Activated T-cell treated with anti-CD3 and anti-CD28 coated beads, Interleukin-2, amount 50 U/mL, for 72 hours (primary cell): ENCODE data around the gene C6orf62. TPM values are rescaled to one million over a fixed set of nuclear protein-coding genes. Genes with fewer than 3 reads are reported as not detected.
"Not testable (repeated sequence)": the region's sequence is repeated elsewhere in the genome, so short reads cannot be mapped to it uniquely, and the experiment has no call there.

Source experiments
- ATAC-seq, 2 donors: fragments of 150-1000 bp; cut with Tn5 transposase; replicated peaks in 1 of 2; 2 replicates each; pipeline ENCODE4 v1.10.0; 2021; ENCODE audit warnings: moderate library complexity in 2 of 2, mild to moderate bottlenecking in 1 of 2
- DNase-seq, 2 donors: peaks; one replicate each; pipeline ENCODE4 v3.0.0; 2021 to 2022; ENCODE audit warnings: mixed read lengths in 1 of 2
- H3K27ac Mint-ChIP-seq: one replicate; pipeline ENCODE4 v1.8.0; 2022; ENCODE audit warnings: mild to moderate bottlenecking, moderate library complexity, mixed read lengths
- H3K27me3 Mint-ChIP-seq: one replicate; pipeline ENCODE4 v1.8.0; 2022; ENCODE audit warnings: low read depth, mixed read lengths
- H3K36me3 Mint-ChIP-seq, 2 donors: one replicate each; pipeline ENCODE4 v1.8.0; 2022; ENCODE audit warnings: mixed read lengths in 2 of 2, mild to moderate bottlenecking in 1 of 2; ENCODE audit not compliant: insufficient read depth in 2 of 2
- H3K4me1 Mint-ChIP-seq: one replicate; pipeline ENCODE4 v1.8.0; 2022; ENCODE audit warnings: low read depth, mixed read lengths
- H3K4me3 Mint-ChIP-seq, 2 donors: one replicate each; pipeline ENCODE4 v1.8.0; 2022; ENCODE audit warnings: mild to moderate bottlenecking in 2 of 2, mixed read lengths in 2 of 2, moderate library complexity in 2 of 2
- H3K9me3 Mint-ChIP-seq, 2 donors: one replicate each; pipeline ENCODE4 v1.8.0; 2022; ENCODE audit warnings: mixed read lengths in 2 of 2
- total RNA-seq, 2 donors: library from RNA; stranded (reverse); gene quantifications; one replicate each; pipeline ENCODE4 v1.2.3, GENCODE V29; 2022

Gene C6orf62
- 100 to 1,000 TPM; 181 to 194 TPM for total RNA-seq

DNA sequence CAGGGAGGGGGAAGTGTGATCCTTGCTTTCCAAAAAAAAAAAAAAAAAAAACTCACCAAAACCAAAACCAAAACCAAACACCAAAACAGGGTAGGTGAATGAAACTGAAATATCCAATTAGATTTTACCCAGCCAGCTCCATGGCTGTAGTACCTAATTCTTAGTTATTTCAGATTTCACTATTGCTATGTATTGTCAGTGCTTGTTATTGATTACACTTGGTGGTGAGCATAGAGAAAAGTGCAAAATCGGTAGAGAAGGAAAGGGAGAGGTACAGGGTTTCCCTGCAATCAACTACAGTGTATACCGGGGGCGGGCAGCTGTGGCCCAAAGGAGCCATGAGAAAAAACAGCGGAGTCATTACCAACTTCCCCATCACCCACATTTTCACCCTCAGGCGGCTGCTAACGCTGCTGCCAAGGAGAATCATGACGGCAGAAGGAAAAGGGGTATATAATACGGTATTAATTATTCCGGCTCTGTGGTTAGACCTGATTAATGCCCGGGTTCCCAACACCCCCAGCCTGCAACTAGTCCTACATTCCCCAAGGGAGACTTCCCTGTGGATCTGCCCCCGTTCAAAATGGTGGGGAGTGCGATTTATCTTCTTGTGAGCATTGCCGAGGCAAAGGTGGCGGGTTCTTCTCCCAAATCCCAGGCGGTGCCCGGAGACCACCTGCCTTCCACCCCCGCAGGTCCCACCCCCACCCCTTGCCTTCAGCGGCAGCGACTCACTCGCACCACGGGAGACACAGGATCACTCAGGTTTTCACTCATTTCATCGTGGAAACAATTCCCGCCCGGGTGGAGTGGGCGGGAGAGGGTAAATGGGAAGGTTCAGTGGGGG, at the start of gene C6orf62:
C6orf62 (minus strand) TSS at position 30 of the 847 bp plus-strand sequence. CDS start 486 bp downstream, outside the sequence.
- peak; percentile 72 to 74 for DNase-seq
- H3K9me3 Mint-ChIP-seq = no peaks in the 10 kb centered on the region
- peak within 1 kb of the TSS; percentile 95 to 100 for H3K4me3 Mint-ChIP-seq
- H3K27me3 Mint-ChIP-seq = no peaks in the 10 kb centered on the region
- peak within 1 kb of the TSS; percentile 99 for H3K27ac Mint-ChIP-seq
- peaks cover 57% of the 10 kb centered on the region for H3K4me1 Mint-ChIP-seq
- H3K36me3 Mint-ChIP-seq = peaks cover 14 to 39% of the 10 kb centered on the region in 2 donors
- peak; percentile 16 to 22 for ATAC-seq

DNA sequence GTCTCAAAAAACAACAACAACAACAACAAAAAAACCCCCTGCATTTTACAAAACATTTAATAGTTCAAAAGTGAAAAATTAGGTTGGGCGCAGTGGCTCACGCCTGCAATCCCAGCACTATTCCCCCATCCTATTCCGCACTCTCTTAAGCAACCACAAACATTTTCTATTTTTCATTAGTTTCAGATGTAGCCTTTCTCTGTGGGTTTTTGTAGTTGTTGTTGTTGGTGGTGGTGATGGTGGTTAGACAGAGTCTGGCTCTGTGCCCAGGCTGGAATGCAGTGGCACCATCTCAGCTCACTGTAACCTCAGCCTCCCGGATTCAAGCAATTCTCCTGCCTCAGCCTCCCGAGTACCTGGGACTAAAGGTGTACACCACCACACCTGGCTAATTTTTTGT, 49.4 kb upstream of the C6orf62 start:
- DNase-seq (no peak), ATAC-seq (no peak)
- Mint-ChIP-seq H3K27me3 (no peaks in the 10 kb centered on the region), H3K36me3 (no peaks in the 10 kb centered on the region), H3K4me1 (peaks cover 19% of the 10 kb centered on the region), H3K9me3 (no peaks in the 10 kb centered on the region), H3K27ac (no peak overlapping the region), H3K4me3 (no peak overlapping the region)

DNA sequence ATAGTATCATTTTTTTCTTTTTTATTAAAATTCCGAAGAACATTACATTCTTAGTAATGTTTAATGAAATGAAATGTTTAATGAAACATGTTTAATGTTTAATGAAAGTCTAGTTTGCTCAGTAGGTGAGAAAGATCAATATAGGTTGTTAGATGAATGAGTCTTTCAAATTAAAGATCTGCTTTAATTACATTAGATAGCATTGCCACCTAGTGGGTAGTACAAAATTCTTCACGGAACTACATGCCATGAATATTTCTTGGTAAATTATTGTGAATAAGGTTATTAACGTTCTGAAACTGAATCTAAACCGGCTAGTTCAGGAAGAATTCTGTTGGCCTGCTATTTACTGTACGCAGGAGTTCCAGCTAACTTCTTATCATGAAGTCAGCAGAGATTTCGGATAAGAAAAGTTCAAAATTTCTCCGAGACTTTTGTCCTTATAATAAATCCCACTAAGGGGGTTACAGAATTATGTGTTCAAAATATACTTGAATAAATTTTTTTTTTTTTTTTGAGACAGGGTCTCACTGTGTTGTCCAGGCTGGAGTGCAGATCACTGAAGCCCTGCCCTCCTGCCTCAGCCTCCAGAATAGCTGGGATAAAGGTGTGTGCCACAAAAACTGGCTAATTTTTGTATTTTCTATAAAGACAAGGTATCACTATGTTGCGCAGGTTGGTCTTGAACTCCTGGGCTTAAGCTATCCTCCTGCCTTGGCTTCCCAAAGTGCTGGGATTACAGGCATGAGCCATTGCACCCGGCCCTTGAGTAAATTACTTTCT, 47.9 kb upstream of the C6orf62 start:
- H3K27ac Mint-ChIP-seq = no peak overlapping the region
- H3K4me1 Mint-ChIP-seq = peaks cover 21% of the 10 kb centered on the region
- peak; percentile 45 to 62 for ATAC-seq
- no peaks in the 10 kb centered on the region for H3K36me3 Mint-ChIP-seq
- H3K27me3 Mint-ChIP-seq = no peaks in the 10 kb centered on the region
- DNase-seq = no peak
- no peak overlapping the region for H3K4me3 Mint-ChIP-seq
- H3K9me3 Mint-ChIP-seq = no peaks in the 10 kb centered on the region

DNA sequence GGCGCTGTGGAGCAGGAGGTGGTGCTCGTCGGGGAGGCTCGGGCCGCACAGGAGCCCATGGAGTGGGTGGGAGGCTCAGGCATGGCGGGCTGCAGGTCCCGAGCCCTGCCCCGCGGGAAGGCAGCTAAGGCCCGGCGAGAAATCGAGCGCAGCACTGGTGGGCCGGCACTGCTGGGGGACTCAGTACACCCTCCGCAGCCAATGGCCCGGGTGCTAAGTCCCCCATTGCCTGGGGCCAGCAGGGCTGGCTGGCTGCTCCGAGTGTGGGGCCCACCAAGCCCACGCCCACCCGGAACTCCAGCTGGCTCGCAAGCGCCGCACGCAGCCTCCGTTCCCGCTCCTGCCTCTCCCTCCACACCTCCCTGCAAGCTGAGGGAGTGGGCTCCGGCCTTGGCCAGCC, 47.0 kb upstream of the C6orf62 start:
- peaks cover 25% of the 10 kb centered on the region for H3K4me1 Mint-ChIP-seq
- H3K36me3 Mint-ChIP-seq, ATAC-seq, H3K4me3 Mint-ChIP-seq, H3K9me3 Mint-ChIP-seq, H3K27ac Mint-ChIP-seq, DNase-seq, H3K27me3 Mint-ChIP-seq: not testable (repeated sequence)

DNA sequence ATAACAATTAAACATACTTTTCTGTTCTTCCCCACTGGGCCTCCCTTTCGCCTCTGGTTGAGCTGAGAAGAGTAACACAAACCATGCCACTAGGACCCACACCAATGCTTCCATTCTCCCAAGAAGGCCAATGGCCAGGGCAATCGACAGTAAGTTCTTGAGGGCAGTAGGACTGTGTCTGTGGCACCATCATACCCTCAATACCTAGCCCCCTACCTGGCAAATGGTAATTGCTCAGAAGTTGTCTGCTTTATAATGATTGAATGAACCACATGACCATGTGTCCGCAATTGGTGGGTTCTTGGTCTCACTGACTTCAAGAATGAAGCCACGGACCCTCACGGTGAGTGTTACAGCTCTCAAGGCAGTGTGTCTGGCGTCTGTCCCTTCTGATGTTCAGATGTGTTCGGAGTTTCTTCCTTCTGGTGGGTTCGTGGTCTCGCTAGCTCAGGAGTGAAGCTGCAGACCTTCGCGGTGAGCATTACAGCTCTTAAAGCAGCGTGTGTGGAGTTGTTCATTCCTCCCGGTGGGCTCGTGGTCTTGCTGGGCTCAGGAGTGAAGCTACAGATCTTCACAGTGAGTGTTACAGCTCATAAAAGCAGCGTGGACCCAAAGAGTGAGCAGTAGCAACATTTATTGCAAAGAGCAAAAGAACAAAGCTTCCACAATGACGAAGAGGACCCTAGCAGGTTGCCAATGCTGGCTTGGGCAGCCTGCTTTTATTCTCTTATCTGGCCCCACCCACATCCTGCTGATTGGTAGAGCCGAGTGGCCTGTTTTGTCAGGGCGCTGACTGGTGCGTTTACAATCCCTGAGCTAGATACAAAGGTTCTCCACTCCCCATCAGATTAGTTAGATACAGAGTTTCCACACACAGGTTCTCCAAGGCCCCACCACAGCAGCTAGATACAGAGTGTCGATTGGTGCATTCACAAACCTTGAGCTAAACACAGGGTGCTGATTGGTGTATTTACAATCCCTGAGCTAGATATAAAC, 46.2 kb upstream of the C6orf62 start:
- not testable (repeated sequence) for H3K36me3 Mint-ChIP-seq, H3K9me3 Mint-ChIP-seq, ATAC-seq, H3K27me3 Mint-ChIP-seq, H3K27ac Mint-ChIP-seq, DNase-seq
- peaks cover 25% of the 10 kb centered on the region for H3K4me1 Mint-ChIP-seq
- H3K4me3 Mint-ChIP-seq = peak overlapping the region; percentile 1 to 67

DNA sequence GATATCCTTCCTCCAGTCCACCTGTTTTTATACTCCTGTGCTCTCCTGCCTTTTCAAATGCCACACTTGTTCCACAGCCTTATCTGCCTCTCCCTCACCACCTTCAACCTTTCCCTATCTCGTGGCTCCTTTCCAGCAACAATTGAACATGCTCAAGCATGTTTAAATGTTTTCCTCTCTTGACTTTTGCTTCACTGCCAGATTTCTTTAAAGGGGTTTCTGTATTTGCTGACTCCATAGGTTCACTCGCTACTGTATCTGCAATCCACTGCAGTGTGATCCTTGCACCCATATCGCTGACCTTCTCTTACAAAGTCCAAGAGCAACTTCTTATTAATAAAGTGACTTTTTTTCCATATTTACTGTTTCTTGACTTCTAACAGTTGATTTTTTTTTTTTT, 44.6 kb upstream of the C6orf62 start:
- ATAC-seq = no peak
- Mint-ChIP-seq H3K4me1 (peaks cover 25% of the 10 kb centered on the region), H3K36me3 (no peaks in the 10 kb centered on the region), H3K9me3 (no peaks in the 10 kb centered on the region), H3K4me3 (no peak overlapping the region), H3K27ac (peak overlapping the region; percentile 5), H3K27me3 (no peaks in the 10 kb centered on the region)
- no peak for DNase-seq

DNA sequence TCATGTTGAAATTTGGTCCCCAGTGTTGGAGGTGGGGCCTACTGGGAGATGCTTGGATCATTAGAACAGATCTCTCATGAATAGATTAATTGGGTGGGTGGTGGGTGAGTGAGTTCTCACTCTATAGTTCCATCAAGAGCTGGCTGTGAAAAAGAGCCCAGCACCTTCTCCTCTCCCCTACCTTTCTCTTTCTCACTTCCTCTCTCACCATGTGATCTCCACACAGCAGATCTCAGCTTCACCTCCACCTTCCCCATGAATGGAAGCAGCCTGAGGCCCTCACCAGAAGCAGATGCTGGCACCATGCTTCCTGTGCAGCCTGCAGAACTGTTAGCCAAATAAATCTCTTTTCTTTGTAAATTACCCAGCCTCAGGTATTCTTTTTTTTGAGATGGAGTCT, 42.9 kb upstream of the C6orf62 start:
- Mint-ChIP-seq H3K27me3 (no peaks in the 10 kb centered on the region), H3K4me1 (peaks cover 24% of the 10 kb centered on the region), H3K36me3 (no peaks in the 10 kb centered on the region), H3K9me3 (no peaks in the 10 kb centered on the region), H3K4me3 (no peak overlapping the region), H3K27ac (no peak overlapping the region)
- ATAC-seq (no peak), DNase-seq (no peak)

DNA sequence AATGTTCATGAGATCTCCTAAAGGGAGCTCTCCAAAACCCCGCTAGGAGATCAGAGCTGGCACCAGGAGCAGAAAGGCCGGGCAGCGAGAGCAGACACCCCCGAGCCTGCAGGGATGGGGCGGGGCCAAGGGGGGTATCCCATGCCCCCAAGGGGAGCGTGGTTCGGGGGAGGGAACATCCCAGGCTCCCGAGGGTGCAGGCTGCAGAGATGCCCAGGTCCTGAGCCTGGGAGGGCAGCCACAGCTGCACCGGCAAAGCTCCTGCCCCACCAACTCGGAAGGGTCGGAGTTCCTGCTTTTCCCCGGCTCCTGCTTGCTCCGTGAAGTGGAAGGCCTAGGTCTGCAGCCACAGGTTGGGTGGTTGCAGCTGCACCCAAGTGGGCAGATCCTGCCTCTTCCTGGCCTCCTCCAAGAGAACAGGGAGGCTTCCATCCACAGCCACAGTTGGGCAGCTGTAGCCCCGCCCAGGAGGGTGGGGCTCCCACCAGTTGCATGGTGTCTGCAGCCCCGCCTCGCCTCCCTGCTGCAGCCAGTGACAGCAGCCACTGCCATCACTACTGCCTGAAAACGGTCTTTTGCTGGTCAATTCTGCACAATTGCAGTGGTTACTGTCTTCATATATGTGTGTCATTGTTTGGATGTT, 42.4 kb upstream of the C6orf62 start:
- Mint-ChIP-seq H3K9me3 (no peaks in the 10 kb centered on the region), H3K4me1 (peaks cover 19% of the 10 kb centered on the region), H3K36me3 (no peaks in the 10 kb centered on the region), H3K4me3 (no peak overlapping the region), H3K27me3 (no peaks in the 10 kb centered on the region), H3K27ac (no peak overlapping the region)
- DNase-seq (no peak), ATAC-seq (peak; percentile 37 to 42)

DNA sequence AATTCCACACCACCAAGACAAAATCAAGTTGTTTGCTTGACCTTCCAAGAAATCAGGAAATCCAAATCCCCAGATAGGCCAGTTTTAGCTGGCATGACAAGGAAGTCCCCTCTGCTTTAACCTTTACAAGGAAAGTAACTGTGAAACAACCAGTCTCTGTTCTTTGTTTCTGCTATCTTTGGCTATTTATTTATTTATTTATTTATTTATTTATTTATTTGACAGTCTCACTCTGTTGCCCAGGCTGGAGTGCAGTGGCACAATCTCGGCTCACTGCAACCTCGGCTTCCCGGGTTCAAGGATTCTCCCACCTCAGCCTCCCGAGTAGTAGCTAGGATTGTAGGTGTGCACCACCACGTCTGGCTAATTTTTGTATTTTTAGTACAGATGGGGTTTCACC, 41.3 kb upstream of the C6orf62 start:
- no peaks in the 10 kb centered on the region for H3K9me3 Mint-ChIP-seq
- no peak overlapping the region for H3K4me3 Mint-ChIP-seq
- ATAC-seq (no peak), DNase-seq (no peak)
- H3K27me3 Mint-ChIP-seq = no peaks in the 10 kb centered on the region
- H3K36me3 Mint-ChIP-seq = no peaks in the 10 kb centered on the region
- peaks cover 13% of the 10 kb centered on the region for H3K4me1 Mint-ChIP-seq
- H3K27ac Mint-ChIP-seq = no peak overlapping the region

DNA sequence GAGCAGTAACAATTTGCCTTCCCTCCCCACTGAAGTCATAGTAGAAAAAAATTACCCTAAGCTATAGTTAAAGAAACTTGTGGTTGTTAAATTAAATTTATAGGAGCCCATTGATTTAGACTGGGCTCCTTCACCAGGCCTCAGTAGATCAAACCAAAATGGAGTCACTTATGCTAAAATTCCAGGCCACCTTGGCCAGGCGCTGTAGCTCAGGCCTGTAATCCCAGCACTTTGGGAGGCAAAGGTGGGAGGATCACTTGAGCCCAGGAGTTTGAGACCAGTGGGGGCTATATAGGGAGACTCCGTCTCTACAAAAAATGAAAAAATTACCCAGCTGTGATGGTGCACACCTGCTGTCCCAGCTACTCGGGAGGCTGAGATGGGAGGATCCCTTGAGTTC, 40.8 kb upstream of the C6orf62 start:
- DNase-seq (no peak), ATAC-seq (no peak)
- peaks cover 8% of the 10 kb centered on the region for H3K4me1 Mint-ChIP-seq
- no peaks in the 10 kb centered on the region for H3K9me3 Mint-ChIP-seq
- H3K4me3 Mint-ChIP-seq = no peak overlapping the region
- no peak overlapping the region for H3K27ac Mint-ChIP-seq
- no peaks in the 10 kb centered on the region for H3K27me3 Mint-ChIP-seq
- H3K36me3 Mint-ChIP-seq = no peaks in the 10 kb centered on the region

DNA sequence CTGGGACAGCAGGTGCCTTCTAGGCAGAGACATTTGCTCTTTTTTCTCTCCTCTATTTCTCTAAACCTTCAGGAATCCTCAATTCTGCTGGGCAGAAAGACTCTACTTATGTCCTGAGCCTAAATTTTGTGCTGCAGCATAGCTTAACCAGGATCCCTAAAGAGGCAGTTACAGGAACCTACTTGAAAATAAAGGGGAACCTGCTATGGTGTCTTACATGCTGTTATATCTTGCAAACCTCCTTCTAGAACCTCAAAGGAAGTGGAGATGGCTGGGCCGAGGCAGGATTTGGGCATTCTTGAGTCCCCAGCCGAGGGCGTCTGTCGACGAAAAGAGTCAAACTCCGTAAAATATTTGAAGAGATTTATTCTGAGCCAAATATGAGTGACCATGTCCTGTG, 38.7 kb upstream of the C6orf62 start:
- Mint-ChIP-seq H3K36me3 (peaks cover 0 to 3% of the 10 kb centered on the region in 2 donors), H3K27ac (no peak overlapping the region), H3K27me3 (no peaks in the 10 kb centered on the region), H3K4me1 (peaks cover 7% of the 10 kb centered on the region), H3K9me3 (peaks cover 0 to 5% of the 10 kb centered on the region in 2 donors), H3K4me3 (no peak overlapping the region)
- DNase-seq = no peak
- ATAC-seq = no peak

DNA sequence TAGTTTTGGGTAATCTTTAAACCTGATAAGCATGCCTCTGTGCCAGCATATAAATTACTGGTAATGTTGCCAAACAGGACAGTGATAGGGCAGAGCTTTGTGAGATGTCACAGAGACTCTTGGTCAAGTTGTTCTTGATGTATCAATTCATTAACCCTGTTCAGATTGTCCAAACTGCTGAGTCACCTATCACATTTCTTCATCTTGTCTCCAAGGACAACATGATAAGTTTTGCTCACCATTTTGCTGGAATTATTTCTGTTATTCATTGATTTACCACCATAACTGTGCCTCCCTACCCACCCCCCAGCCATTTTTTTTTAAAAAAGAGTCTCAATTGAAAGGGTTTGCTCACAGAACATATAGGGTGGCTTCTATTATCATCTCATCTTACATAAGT, 36.3 kb upstream of the C6orf62 start:
- ATAC-seq (no peak), DNase-seq (no peak)
- H3K4me3 Mint-ChIP-seq = no peak overlapping the region
- no peak overlapping the region for H3K27ac Mint-ChIP-seq
- no peaks in the 10 kb centered on the region for H3K4me1 Mint-ChIP-seq
- no peaks in the 10 kb centered on the region for H3K27me3 Mint-ChIP-seq
- peaks cover 0 to 8% of the 10 kb centered on the region in 2 donors for H3K9me3 Mint-ChIP-seq
- H3K36me3 Mint-ChIP-seq = peaks cover 6 to 8% of the 10 kb centered on the region in 2 donors
